Activated naive CD8-positive, alpha-beta T cell treated with anti-CD3 and anti-CD28 coated beads, Interleukin-2, amount 10 ng/mL, durations not matched to agents 7 days and 5 days (primary cell): ENCODE measurements around the gene NACC2. TPM values are rescaled to one million over a fixed set of nuclear protein-coding genes. Genes with fewer than 3 reads are reported as not detected.
"Not testable (repeated sequence)": the region's sequence is repeated elsewhere in the genome, so short reads cannot be mapped to it uniquely, and the experiment has no call there.

Experiments
- ATAC-seq: fragments of 150-1000 bp; cut with Tn5 transposase; one replicate; pipeline ENCODE4 v1.10.0; 2021; ENCODE audit warnings: low read depth, moderate library complexity
- POLR2A ChIA-PET: fragments of 350-600 bp; sonication (Branson Sonifier 250); formaldehyde crosslinking; loops from one replicate; lab custom pipeline; 2021; ENCODE audit warnings: antibody characterized with exemption; lab: Charles Lee
- DNase-seq: peaks from one replicate; pipeline ENCODE4 v3.0.0; 2021
- H3K27ac Mint-ChIP-seq: one replicate; pipeline ENCODE4 v1.8.0; 2022; ENCODE audit warnings: mild to moderate bottlenecking, mixed read lengths
- H3K27me3 Mint-ChIP-seq: one replicate; pipeline ENCODE4 v1.8.0; 2022; ENCODE audit warnings: mild to moderate bottlenecking, moderate library complexity, mixed read lengths
- H3K36me3 Mint-ChIP-seq: one replicate; pipeline ENCODE4 v1.8.0; 2021; ENCODE audit warnings: mild to moderate bottlenecking, mixed read lengths
- H3K4me1 Mint-ChIP-seq: one replicate; pipeline ENCODE4 v1.8.0; 2021; ENCODE audit warnings: mixed read lengths
- H3K4me3 Mint-ChIP-seq: one replicate; pipeline ENCODE4 v1.8.0; 2022; ENCODE audit warnings: mild to moderate bottlenecking, moderate library complexity, mixed read lengths
- H3K9me3 Mint-ChIP-seq: one replicate; pipeline ENCODE4 v1.8.0; 2021; ENCODE audit warnings: mixed read lengths
- total RNA-seq, 2 experiments: library from RNA; stranded (reverse); gene quantifications; one replicate each; pipeline ENCODE4 v1.2.3, GENCODE V29; 2021

The NACC2 gene
- total RNA-seq, 2 experiments from 2014 or later: 10.5 to 11.2 TPM

DNA sequence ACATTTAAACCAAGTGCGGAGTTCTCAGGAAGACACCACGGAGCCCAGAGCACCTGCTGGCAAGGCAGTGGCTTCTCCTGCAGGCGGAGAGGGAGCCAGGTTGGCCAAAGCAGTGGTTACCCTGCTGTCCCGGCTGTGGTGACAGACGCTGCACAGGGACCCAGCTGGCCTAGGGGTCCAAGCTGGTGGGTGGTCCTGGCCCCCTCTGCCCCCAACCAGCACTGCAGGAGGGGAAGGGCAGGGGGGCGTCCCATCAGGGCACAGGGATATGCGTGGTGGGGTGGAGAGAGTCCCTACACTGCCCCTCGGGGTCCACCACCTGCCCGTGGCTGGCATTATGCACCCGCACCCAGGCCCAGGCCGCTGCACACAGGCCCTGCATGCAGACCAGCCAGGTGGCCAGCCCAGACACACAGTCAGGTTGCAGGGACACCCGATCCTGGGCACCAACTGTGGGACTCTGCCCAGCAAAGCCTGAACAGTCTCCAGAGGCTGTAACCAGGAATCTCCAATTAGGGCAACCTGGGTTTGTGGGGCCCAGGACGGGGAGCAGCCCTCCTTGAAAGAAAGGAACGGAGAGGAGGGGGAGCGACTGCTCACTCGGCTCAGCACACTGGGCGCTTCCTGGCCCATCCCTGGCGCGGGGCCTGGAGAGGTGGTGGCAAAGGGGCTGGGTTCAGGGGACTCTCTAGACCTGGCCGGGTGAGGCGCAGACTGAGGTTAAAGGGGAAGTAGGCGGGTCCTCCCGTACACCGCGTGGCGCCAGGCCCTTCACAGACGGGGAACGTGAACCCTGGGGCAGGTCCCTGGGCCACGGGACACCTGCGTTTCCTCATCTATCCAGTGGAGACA lies 46.3 kb downstream of the NACC2 start:
- Mint-ChIP-seq H3K4me1 (peaks cover 3% of the 10 kb centered on the region), H3K27ac (no peak overlapping the region), H3K4me3 (no peak overlapping the region), H3K9me3 (no peaks in the 10 kb centered on the region), H3K36me3 (no peaks in the 10 kb centered on the region), H3K27me3 (peaks cover 6% of the 10 kb centered on the region)
- DNase-seq: no peak
- no peak for ATAC-seq
- POLR2A ChIA-PET: no interaction called here

DNA sequence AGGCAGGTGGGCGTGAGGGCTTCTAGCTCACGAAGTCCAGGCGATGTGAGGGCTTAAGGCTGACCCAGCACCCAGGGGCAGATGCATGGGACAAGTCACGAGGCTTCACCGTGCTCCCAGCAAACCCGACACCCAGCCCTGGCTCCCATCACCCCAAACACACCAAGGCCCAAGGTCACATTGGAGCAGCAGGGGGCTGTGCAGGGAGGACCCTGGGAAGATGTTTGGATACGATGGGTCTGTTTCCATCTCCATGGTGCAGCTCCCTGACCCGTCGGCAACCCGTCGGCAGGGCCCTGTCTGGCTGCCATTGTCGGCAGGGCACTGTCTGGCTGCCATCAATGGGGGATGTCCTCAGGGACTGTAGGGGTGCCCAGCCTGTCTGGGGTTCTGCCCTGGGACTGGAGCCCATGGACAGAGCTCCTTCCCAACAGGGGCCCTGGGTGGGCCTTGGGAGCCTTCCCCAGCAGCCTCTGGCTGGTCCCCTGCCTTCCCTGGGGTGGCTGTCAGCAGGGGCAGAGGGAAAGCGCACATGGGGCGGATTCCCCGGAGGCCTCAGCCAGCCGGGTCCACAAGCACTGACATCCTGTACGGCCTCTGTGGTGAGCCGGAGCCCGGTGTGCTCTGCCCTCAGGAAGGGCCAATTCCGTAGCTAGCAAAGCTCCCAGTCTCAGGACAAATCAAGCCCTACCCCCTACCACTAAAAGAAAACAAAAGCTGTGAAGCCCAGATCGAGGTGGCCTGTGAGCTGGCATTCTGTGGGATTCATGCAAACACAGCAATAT lies 47.1 kb downstream of the NACC2 start:
- DNase-seq (no peak), ATAC-seq (no peak)
- H3K27me3 Mint-ChIP-seq: peaks cover 6% of the 10 kb centered on the region
- H3K4me3 Mint-ChIP-seq: no peak overlapping the region
- no peak overlapping the region for H3K27ac Mint-ChIP-seq
- H3K4me1 Mint-ChIP-seq: peaks cover 3% of the 10 kb centered on the region
- POLR2A ChIA-PET: no interaction called here
- H3K36me3 Mint-ChIP-seq: no peaks in the 10 kb centered on the region
- H3K9me3 Mint-ChIP-seq: no peaks in the 10 kb centered on the region

DNA sequence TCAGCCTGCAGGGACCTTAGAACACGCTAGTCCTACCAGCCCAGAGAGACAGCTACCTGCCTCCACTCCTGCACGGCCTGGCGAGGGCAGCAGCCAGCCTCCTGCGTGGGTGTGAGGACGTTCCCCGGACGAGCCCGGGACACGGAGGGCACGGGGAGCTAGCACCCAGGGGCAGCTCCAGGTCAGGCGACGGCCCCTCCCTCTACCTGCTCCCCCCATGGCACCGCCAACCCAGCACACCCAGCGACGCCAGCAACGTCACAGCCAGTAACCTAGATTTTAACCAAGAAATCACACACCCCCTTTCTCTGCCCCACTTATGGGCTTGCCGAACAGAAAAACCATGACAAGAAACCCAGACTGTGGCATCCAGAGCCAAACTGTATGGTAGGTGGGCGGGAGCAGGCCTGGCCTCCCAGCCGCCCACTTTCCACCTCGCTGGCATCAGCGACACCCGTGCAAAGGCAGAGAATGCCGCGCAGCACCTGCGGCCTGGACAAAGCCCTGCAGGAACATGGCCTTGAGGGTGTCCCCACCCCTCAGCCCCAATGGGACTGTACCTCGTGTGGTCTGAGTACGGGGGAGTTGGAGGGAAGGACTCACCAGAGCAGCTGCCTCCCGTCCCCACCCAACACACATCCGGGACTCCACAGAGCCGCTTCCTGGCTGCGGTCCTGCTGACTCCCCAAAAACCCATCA lies 47.9 kb downstream of the NACC2 start:
- Mint-ChIP-seq H3K4me1 (peaks cover 3% of the 10 kb centered on the region), H3K36me3 (no peaks in the 10 kb centered on the region), H3K27ac (no peak overlapping the region), H3K27me3 (peaks cover 4% of the 10 kb centered on the region), H3K4me3 (no peak overlapping the region), H3K9me3 (no peaks in the 10 kb centered on the region)
- POLR2A ChIA-PET: no interaction called here
- DNase-seq (no peak), ATAC-seq (no peak)

DNA sequence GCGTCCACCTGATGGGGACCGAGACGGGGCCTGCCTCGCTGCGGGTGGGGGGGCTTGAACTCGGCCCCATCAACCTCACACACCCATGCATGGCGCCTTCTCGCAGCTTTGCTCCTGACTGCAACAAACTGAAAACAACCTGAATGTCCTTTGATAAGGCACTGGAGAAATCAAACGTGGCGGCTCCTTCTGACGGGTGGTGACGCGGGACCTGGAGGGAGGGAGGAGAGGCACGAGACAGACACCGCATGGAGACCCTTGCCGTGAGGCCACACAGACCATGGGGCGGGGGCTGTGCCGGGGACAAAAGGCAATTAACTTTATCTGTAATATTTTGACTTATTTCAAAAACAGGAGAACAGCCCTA lies 48.6 kb downstream of the NACC2 start:
- no peak overlapping the region for H3K4me3 Mint-ChIP-seq
- no peaks in the 10 kb centered on the region for H3K9me3 Mint-ChIP-seq
- no peak overlapping the region for H3K27ac Mint-ChIP-seq
- H3K36me3 Mint-ChIP-seq: no peaks in the 10 kb centered on the region
- H3K27me3 Mint-ChIP-seq: no peaks in the 10 kb centered on the region
- no peak for DNase-seq
- H3K4me1 Mint-ChIP-seq: no peaks in the 10 kb centered on the region
- POLR2A ChIA-PET: no interaction called here
- ATAC-seq: no peak

DNA sequence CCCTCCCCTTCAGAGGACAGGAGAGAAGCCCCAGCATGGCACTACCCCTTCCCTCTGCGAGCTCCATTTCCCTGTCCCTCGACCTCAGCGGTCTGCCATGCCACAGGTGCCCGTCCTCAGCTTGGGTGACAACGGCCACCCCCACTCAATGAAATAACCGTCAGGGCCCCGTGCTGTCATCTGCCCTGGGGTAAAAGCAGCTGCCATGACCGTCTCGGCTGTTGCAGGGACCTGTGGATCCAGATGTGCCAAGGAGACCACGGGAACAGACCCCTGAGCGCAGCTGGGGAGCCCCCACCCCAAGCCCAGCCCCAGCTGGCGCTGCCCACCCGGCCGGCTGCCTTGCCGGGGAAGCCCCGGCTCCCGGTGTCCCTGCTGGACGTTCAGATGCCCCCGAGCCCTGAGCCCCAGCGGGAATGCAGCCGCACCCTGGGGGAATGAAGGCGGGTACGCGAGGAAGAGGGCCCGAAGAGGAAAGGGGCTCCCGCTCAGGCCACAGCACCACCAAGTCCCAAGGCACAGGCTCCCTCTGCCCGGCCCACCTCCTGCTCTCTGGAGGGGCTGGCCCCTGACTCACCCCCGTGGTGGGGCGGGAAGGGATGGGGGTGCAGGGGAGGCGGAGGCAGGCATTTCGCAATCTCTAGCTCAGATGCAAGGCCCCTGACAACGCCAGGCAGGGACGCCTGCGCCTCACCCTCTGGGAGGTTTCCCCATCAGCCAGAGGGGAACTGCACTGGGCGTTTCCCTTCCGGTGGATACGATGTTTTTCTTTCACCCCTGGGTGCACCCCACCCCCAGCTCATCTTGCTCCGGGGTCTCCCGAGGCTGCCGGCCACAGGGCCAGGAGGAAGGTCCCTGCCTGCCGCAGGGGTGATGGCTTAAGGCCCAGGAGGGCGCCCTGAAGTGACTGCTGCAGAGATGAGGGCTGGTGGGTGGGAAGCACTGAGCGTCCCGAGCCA lies 49.2 kb downstream of the NACC2 start:
- H3K27ac Mint-ChIP-seq: no peak overlapping the region
- ATAC-seq (no peak), DNase-seq (no peak)
- H3K27me3 Mint-ChIP-seq: no peaks in the 10 kb centered on the region
- no peaks in the 10 kb centered on the region for H3K36me3 Mint-ChIP-seq
- no peaks in the 10 kb centered on the region for H3K9me3 Mint-ChIP-seq
- H3K4me3 Mint-ChIP-seq: no peak overlapping the region
- POLR2A ChIA-PET: interaction anchor here (0.7 kb wide), 1 partner anchor 61 kb away, joined by 3 read pairs; no protein-coding TSS in a partner anchor
- H3K4me1 Mint-ChIP-seq: no peaks in the 10 kb centered on the region

DNA sequence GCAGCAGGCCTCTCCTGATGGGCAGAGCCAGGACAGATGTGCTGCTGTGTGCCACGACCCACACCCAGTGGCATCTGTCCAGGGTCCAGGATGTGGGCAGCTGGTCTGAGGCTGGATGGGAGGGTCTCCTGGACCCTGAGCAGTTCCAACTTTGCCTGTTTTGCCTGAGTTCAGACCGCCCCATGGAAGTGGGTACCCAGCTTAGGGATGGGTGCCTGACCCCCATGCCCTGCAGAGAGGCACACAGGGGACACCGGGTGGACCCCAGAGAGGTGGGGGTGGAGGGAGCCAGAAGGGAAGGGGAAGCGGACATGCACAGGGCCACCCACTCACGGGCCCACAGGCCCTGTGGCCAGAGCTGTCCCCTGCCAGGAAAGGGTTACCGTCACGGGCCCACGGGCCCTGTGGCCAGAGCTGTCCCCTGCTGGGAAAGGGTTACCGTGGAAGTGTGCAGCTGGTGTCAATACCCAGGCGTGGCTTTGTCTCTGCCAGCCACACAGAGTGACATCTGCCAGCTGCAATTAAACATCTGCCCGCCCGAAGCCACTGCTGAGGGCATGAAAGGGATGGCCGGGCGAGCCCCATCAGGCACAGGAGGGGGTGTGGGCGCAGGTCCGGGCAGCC lies 50.0 kb downstream of the NACC2 start:
- DNase-seq (no peak), ATAC-seq (no peak)
- Mint-ChIP-seq H3K4me3 (no peak overlapping the region), H3K4me1 (no peaks in the 10 kb centered on the region), H3K27me3 (no peaks in the 10 kb centered on the region), H3K27ac (no peak overlapping the region), H3K36me3 (no peaks in the 10 kb centered on the region), H3K9me3 (no peaks in the 10 kb centered on the region)
- POLR2A ChIA-PET: interaction anchor here (0.7 kb wide), 1 partner anchor 62 kb away, joined by 3 read pairs; no protein-coding TSS in a partner anchor

DNA sequence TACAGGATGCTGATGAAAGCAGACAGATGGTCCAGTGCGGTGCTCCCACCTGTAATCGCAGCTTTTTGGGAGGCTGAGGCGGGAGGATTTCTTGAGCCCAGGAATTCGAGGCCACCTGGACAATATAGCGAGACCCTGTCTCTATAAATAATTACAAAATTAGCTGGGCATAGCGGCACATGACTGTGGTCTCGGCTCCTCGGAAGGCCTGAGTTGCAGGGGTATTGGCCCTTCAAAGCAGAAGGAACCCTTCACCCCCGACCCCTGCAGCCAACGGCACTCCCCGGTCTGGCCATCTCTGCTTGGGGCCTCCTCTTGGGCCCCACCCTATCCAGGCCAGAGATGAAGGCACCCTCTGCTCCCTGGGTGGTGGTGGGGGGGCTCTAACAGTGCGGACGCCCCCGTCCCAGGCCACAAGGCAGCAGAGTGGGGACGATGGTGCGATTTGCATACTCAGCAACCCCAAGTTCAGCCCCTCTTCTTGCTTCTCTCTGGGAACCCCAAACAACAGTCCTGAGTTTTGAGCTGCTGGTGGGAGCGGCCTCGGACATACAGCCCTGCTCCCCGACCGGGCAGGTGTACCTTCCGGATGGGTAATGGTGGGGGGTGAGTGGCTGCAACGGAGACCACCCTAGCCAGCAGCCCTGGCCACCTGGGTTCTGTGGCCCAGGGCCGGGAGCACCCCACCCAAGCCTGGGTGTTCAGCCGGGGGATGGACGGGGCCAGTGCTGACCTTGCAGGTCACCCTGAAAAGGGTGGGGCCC lies 50.7 kb downstream of the NACC2 start:
- Mint-ChIP-seq H3K4me1 (no peaks in the 10 kb centered on the region), H3K27me3 (no peaks in the 10 kb centered on the region), H3K4me3 (no peak overlapping the region), H3K36me3 (peaks cover 4% of the 10 kb centered on the region), H3K9me3 (peaks cover 5% of the 10 kb centered on the region), H3K27ac (no peak overlapping the region)
- POLR2A ChIA-PET: no interaction called here
- DNase-seq (no peak), ATAC-seq (no peak)

DNA sequence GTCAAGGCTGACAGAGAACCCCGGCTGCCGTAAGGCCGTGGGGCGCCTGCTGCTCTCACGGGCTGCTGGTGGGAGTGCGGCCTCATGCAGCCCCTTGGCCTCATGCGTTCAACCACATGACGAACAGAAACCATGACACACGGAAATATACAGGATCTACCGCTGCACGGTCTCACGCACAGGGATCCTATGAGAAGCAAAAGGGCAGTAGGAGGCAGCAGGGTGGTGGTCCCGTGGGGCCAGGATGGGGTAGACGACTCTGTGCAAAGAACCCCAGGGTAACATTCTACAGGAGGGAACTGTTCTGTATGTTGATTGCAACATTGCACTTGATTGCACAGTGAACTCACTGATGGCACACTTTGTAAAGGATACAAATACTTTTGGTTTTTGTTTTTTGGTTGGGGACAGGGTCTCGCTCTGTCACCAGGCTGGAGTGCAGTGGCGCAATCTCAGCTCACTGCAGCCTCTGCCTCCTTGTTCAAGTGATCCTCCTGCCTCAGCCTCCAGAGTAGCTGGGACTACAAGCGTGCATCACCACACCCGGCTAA lies 51.6 kb downstream of the NACC2 start:
- ATAC-seq: no peak
- POLR2A ChIA-PET: no interaction called here

DNA sequence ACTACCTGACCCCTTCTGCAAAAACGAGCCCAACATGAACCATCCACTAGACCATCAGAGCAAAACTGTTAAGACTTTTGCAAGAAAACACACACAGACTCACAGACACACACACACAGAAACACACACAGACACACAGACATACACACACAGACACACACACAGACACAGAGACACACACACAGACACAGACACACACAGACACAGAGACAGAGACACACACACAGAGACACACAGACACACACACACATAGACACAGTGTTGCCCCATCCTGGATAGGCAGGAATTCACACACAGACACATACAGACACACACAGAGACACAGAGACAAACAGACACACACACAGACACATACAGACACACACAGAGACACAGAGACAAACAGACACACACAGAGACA lies 52.5 kb downstream of the NACC2 start:
- ATAC-seq (no peak), DNase-seq (no peak)
- H3K27me3 Mint-ChIP-seq: no peaks in the 10 kb centered on the region
- POLR2A ChIA-PET: no interaction called here
- no peak overlapping the region for H3K27ac Mint-ChIP-seq
- peaks cover 14% of the 10 kb centered on the region for H3K36me3 Mint-ChIP-seq
- no peaks in the 10 kb centered on the region for H3K4me1 Mint-ChIP-seq
- H3K4me3 Mint-ChIP-seq: no peak overlapping the region
- peaks cover 14% of the 10 kb centered on the region for H3K9me3 Mint-ChIP-seq

More for the DNA sequence above, 51.6 kb downstream of the NACC2 start:
- no peak for DNase-seq
- H3K9me3 Mint-ChIP-seq: peaks cover 11% of the 10 kb centered on the region
- no peak overlapping the region for H3K4me3 Mint-ChIP-seq
- H3K36me3 Mint-ChIP-seq: peaks cover 10% of the 10 kb centered on the region
- H3K27me3 Mint-ChIP-seq: no peaks in the 10 kb centered on the region
- H3K27ac Mint-ChIP-seq: no peak overlapping the region
- H3K4me1 Mint-ChIP-seq: no peaks in the 10 kb centered on the region

DNA sequence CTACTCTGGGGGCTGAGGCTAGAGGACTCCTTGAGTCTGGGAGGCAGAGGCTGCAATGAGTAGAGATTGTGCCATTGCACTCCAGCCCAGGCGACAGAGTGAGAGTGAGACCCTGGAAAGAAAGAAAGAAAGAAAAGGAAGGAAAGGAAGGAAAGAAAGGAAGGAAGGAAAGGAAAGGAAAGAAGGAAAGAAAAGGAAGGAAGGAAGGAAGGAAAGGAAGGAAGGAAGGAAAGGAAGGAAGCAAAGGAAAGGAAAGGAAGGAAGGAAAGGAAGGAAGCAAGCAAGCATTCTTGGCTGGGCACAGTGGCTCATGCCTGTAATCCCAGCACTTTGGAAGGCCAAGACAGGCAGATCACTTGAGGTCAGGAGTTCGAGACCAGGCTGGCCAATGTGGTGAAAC lies 54.2 kb downstream of the NACC2 start:
- peaks cover 21% of the 10 kb centered on the region for H3K36me3 Mint-ChIP-seq
- H3K27ac Mint-ChIP-seq, DNase-seq, H3K4me1 Mint-ChIP-seq, ATAC-seq, H3K27me3 Mint-ChIP-seq, H3K4me3 Mint-ChIP-seq, POLR2A ChIA-PET: not testable (repeated sequence)
- peaks cover 17% of the 10 kb centered on the region for H3K9me3 Mint-ChIP-seq

DNA sequence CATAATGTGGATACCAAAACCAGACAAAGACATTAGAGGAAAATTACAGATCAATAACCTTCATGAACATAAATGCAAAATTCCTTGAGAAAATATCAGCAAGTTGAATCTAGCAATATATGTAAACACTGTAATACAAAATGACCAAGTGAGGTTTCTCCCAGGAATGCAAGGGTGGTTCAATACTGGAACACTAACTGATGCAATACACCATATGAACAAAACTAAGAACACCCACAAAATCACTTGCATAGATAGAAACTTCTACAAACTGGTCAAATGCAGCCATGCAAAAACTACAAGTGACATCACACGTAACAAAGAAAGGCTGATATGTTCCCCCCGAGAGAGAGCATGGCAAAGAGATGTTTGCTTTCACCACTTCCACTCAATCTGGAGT lies 55.6 kb downstream of the NACC2 start:
- Mint-ChIP-seq H3K27ac (no peak overlapping the region), H3K27me3 (peaks cover 5% of the 10 kb centered on the region), H3K4me1 (no peaks in the 10 kb centered on the region), H3K9me3 (peaks cover 17% of the 10 kb centered on the region), H3K4me3 (no peak overlapping the region), H3K36me3 (peaks cover 26% of the 10 kb centered on the region)
- ATAC-seq (no peak), DNase-seq (no peak)
- POLR2A ChIA-PET: no interaction called here
